Breast epithelium (tissue), 4 donors: ENCODE results near the gene HIVEP3. TPM values are rescaled to one million over a fixed set of nuclear protein-coding genes. Genes with fewer than 3 reads are reported as not detected.

ENCODE experiments used
- DNase-seq, 2 donors: peaks; one replicate each; pipeline ENCODE4 v3.0.0-alpha.2; 2019; ENCODE audit warnings: low spot score in 2 of 2
- H3K27ac ChIP-seq, 2 donors: fragments of 200-600 bp; sonication (generic) in 1 of 2; one replicate each; pipeline ENCODE4 v1.5.1; 2016 to 2019; ENCODE audit warnings: mild to moderate bottlenecking in 1 of 2
- H3K27me3 ChIP-seq, 2 donors: fragments of 200-600 bp; sonication (generic) in 1 of 2; one replicate each; pipeline versions ENCODE4 v1.5.1 to v1.6.0; 2017 to 2019; ENCODE audit warnings: control low read depth in 1 of 2, mild to moderate bottlenecking in 1 of 2
- H3K36me3 ChIP-seq: fragments of 200-600 bp; one replicate; pipeline ENCODE4 v1.5.1; 2019
- H3K4me1 ChIP-seq, 2 donors: fragments of 200-600 bp; sonication (generic); one replicate each; pipeline ENCODE4 v1.5.1; 2016 to 2019; ENCODE audit warnings: control low read depth in 1 of 2
- H3K4me3 ChIP-seq, 3 donors: fragments of 200-600 bp; sonication (generic); 1 replicate in 2 of 3; 2 replicates in 1 of 3; pipeline ENCODE4 v1.5.1; 2016 to 2019; ENCODE audit warnings: mild to moderate bottlenecking in 3 of 3, moderate library complexity in 2 of 3
- H3K9me3 ChIP-seq, 2 donors: fragments of 200-600 bp; sonication (generic) in 1 of 2; one replicate each; pipeline ENCODE4 v1.5.1; 2016 to 2019; ENCODE audit warnings: control low read depth in 1 of 2
- CTCF ChIP-seq, 3 donors: fragments of 450-650 bp; IDR thresholded peaks; one replicate each; pipeline ENCODE4 v1.5.1; 2016 to 2017; ENCODE audit warnings: antibody characterized with exemption in 3 of 3, mild to moderate bottlenecking in 3 of 3, moderate library complexity in 3 of 3
- POLR2A ChIP-seq: fragments of 450-650 bp; IDR thresholded peaks from one replicate; pipeline ENCODE4 v1.6.1; 2016; ENCODE audit warnings: antibody characterized with exemption, mild to moderate bottlenecking, moderate library complexity
- POLR2AphosphoS5 ChIP-seq, 3 donors: sonication (generic); formaldehyde crosslinking; IDR thresholded peaks; one replicate each; pipeline ENCODE4 v1.6.1; 2017; ENCODE audit warnings: antibody characterized with exemption in 3 of 3
- intact Hi-C: fragments of 100-400 bp; cut with DNase I; formaldehyde crosslinking; loops from one replicate; pipeline ENCODE4 v1.15.1; 2023; ENCODE audit warnings: low total_unique reads
- total RNA-seq, 3 donors: library from RNA; depleted of rRNA; stranded (reverse); fragments of >200 nt; gene quantifications; one replicate each; pipeline ENCODE4 v1.1.0, GENCODE V29; 2016

The HIVEP3 gene
- total RNA-seq, 3 donors from 2014 or later, result 3.5 to 13.5 (median 9.2) TPM

- no peaks in the 10 kb centered on the region for H3K36me3 ChIP-seq
- no peaks in the 10 kb centered on the region for H3K27me3 ChIP-seq
- no peak for DNase-seq
- no peaks in the 10 kb centered on the region for H3K4me1 ChIP-seq
- H3K9me3 ChIP-seq, result no peaks in the 10 kb centered on the region
- no peak overlapping the region for H3K4me3 ChIP-seq
- no peak overlapping the region for H3K27ac ChIP-seq
- TF ChIP-seq CTCF (IDR thresholded peaks at IDR 0.05) (no peak), POLR2AphosphoS5 (IDR thresholded peaks at IDR 0.05) (no peak), POLR2A (no peak)
- intact Hi-C loops, result no loop called here
These were observed 10.3 kb downstream of the HIVEP3 start for GRCh38 chr1:41908288-41908895.

GRCh38 chr1:41907446-41907845 is 11.3 kb downstream of the HIVEP3 start:
- no peak overlapping the region for H3K27ac ChIP-seq
- DNase-seq, result no peak
- TF ChIP-seq POLR2A (no peak), POLR2AphosphoS5 (IDR thresholded peaks at IDR 0.05) (no peak), CTCF (IDR thresholded peaks at IDR 0.05) (no peak)
- H3K4me1 ChIP-seq, result no peaks in the 10 kb centered on the region
- no peak overlapping the region for H3K4me3 ChIP-seq
- no peaks in the 10 kb centered on the region for H3K36me3 ChIP-seq
- intact Hi-C loops, result no loop called here
- H3K9me3 ChIP-seq, result no peaks in the 10 kb centered on the region
- no peaks in the 10 kb centered on the region for H3K27me3 ChIP-seq

GRCh38 chr1:41906943-41907342 is 11.8 kb downstream of the HIVEP3 start:
- TF ChIP-seq POLR2A (no peak), CTCF (IDR thresholded peaks at IDR 0.05) (no peak), POLR2AphosphoS5 (IDR thresholded peaks at IDR 0.05) (no peak)
- Histone ChIP-seq H3K9me3 (no peaks in the 10 kb centered on the region), H3K4me1 (no peaks in the 10 kb centered on the region), H3K36me3 (no peaks in the 10 kb centered on the region), H3K4me3 (no peak overlapping the region), H3K27ac (no peak overlapping the region), H3K27me3 (no peaks in the 10 kb centered on the region)
- intact Hi-C loops, result no loop called here
- DNase-seq, result no peak

- intact Hi-C loops, result no loop called here
- no peak overlapping the region for H3K4me3 ChIP-seq
- DNase-seq, result no peak
- TF ChIP-seq CTCF (IDR thresholded peaks at IDR 0.05) (no peak), POLR2AphosphoS5 (IDR thresholded peaks at IDR 0.05) (no peak), POLR2A (no peak)
- H3K36me3 ChIP-seq, result no peaks in the 10 kb centered on the region
- H3K9me3 ChIP-seq, result no peaks in the 10 kb centered on the region
- no peaks in the 10 kb centered on the region for H3K27me3 ChIP-seq
- H3K27ac ChIP-seq, result no peak overlapping the region
- H3K4me1 ChIP-seq, result no peaks in the 10 kb centered on the region
These were observed 13.5 kb downstream of the HIVEP3 start for GRCh38 chr1:41905093-41905675.

- no peak for DNase-seq
- Histone ChIP-seq H3K27ac (no peak overlapping the region), H3K27me3 (no peaks in the 10 kb centered on the region), H3K36me3 (no peaks in the 10 kb centered on the region), H3K4me1 (no peaks in the 10 kb centered on the region), H3K9me3 (no peaks in the 10 kb centered on the region), H3K4me3 (no peak overlapping the region)
- intact Hi-C loops, result no loop called here
- no peak for TF ChIP-seq CTCF (IDR thresholded peaks at IDR 0.05)
- TF ChIP-seq POLR2AphosphoS5 (IDR thresholded peaks at IDR 0.05), result no peak
- no peak for TF ChIP-seq POLR2A
These were observed 16.1 kb downstream of the HIVEP3 start for GRCh38 chr1:41902664-41903063.
